Large intestine (tissue), 3 donors: ENCODE data around the gene GPR158. TPM values are rescaled to one million over a fixed set of nuclear protein-coding genes. Genes with fewer than 3 reads are reported as not detected.
A peak's percentile ranks its signal among the peaks of the same experiment; 100 is the strongest.

ENCODE experiments used
- DNase-seq, 2 donors: peaks; one replicate each; pipeline versions ENCODE4 v3.0.0 to v3.0.0-alpha.2; 2013
- H3K27ac ChIP-seq: one replicate; pipeline ENCODE4 v1.5.1; 2013; ENCODE audit warnings: low read length
- H3K27me3 ChIP-seq: 2 replicates; pipeline ENCODE4 v1.6.1; 2013; ENCODE audit warnings: low read length; ENCODE audit not compliant: control insufficient read depth, insufficient read depth
- H3K36me3 ChIP-seq: 2 replicates; pipeline ENCODE4 v1.6.1; 2013; ENCODE audit warnings: low read length; ENCODE audit not compliant: control insufficient read depth, insufficient read depth
- H3K4me1 ChIP-seq: one replicate; pipeline ENCODE4 v1.6.1; 2013; ENCODE audit warnings: low read length; ENCODE audit not compliant: control insufficient read depth, insufficient read depth
- H3K4me3 ChIP-seq: one replicate; pipeline ENCODE4 v1.5.1; 2013; ENCODE audit warnings: low read length
- H3K9me3 ChIP-seq: one replicate; pipeline ENCODE4 v1.6.1; 2013; ENCODE audit warnings: mild to moderate bottlenecking, low read depth, low read length, moderate library complexity; ENCODE audit not compliant: control insufficient read depth
- WGBS: methylation state at CpG from one replicate; pipeline ENCODE4 v1.1.5; 2013; ENCODE audit warnings: low lambda C conversion rate; ENCODE audit not compliant: insufficient coverage; 5-methylcytosine and 5-hydroxymethylcytosine counted together
- polyA plus RNA-seq: library from polyadenylated mRNA; unstranded; fragments of 120-200 nt; gene quantifications from one replicate; pipeline ENCODE4 v1.2.1, GENCODE V29; 2013

The GPR158 gene
- polyA plus RNA-seq, 1 donor, result 0.33 TPM

- no CpG with 5 or more reads among the region's 1 CpG for WGBS
Observed at GRCh38 chr10:25170627-25171026, 4.2 kb upstream of the GPR158 start.

GRCh38 chr10:25175527-25176420 is 973 bp downstream of the GPR158 start:
- Histone ChIP-seq H3K36me3 (no peaks in the 10 kb centered on the region), H3K4me3 (peak overlapping the region; percentile 54), H3K9me3 (peaks cover 14% of the 10 kb centered on the region), H3K27me3 (peaks cover 55% of the 10 kb centered on the region), H3K4me1 (peaks cover 14% of the 10 kb centered on the region), H3K27ac (no peak overlapping the region)
- WGBS, result no CpG with 5 or more reads among the region's 66 CpGs
- peak in 1 of 2 donors; percentile 25 for DNase-seq

More at GRCh38 chr10:25170627-25171026, 4.2 kb upstream of the GPR158 start:
- no peaks in the 10 kb centered on the region for H3K36me3 ChIP-seq
- no peak for DNase-seq
- H3K4me1 ChIP-seq, result peaks cover 11% of the 10 kb centered on the region
- H3K9me3 ChIP-seq, result peaks cover 4% of the 10 kb centered on the region
- H3K27me3 ChIP-seq, result peaks cover 23% of the 10 kb centered on the region
- H3K4me3 ChIP-seq, result no peak overlapping the region
- no peak overlapping the region for H3K27ac ChIP-seq

- no CpG with 5 or more reads among the region's 36 CpGs for WGBS
Observed at GRCh38 chr10:25176421-25176968, 1.7 kb downstream of the GPR158 start.

GRCh38 chr10:25177093-25177753 is 2.4 kb downstream of the GPR158 start:
- Histone ChIP-seq H3K4me1 (peaks cover 14% of the 10 kb centered on the region), H3K4me3 (no peak overlapping the region), H3K9me3 (peaks cover 14% of the 10 kb centered on the region), H3K36me3 (no peaks in the 10 kb centered on the region), H3K27me3 (peaks cover 55% of the 10 kb centered on the region), H3K27ac (no peak overlapping the region)
- 88% methylated on average over 1 of the region's 2 CpGs for WGBS
- DNase-seq, result no peak

More at GRCh38 chr10:25176421-25176968, 1.7 kb downstream of the GPR158 start:
- Histone ChIP-seq H3K36me3 (no peaks in the 10 kb centered on the region), H3K4me1 (peaks cover 14% of the 10 kb centered on the region), H3K9me3 (peaks cover 14% of the 10 kb centered on the region), H3K27me3 (peaks cover 55% of the 10 kb centered on the region), H3K27ac (no peak overlapping the region), H3K4me3 (no peak overlapping the region)
- no peak for DNase-seq

GRCh38 chr10:25177754-25178135 is 2.9 kb downstream of the GPR158 start:
- peaks cover 14% of the 10 kb centered on the region for H3K4me1 ChIP-seq
- peaks cover 14% of the 10 kb centered on the region for H3K9me3 ChIP-seq
- WGBS, result no CpG with 5 or more reads among the region's 2 CpGs
- H3K4me3 ChIP-seq, result no peak overlapping the region
- peaks cover 55% of the 10 kb centered on the region for H3K27me3 ChIP-seq
- no peak overlapping the region for H3K27ac ChIP-seq
- DNase-seq, result no peak
- no peaks in the 10 kb centered on the region for H3K36me3 ChIP-seq

GRCh38 chr10:25178411-25178810 is 3.6 kb downstream of the GPR158 start:
- Histone ChIP-seq H3K36me3 (no peaks in the 10 kb centered on the region), H3K4me1 (peaks cover 14% of the 10 kb centered on the region), H3K27me3 (peaks cover 51% of the 10 kb centered on the region), H3K27ac (no peak overlapping the region), H3K4me3 (no peak overlapping the region), H3K9me3 (peaks cover 14% of the 10 kb centered on the region)
- no peak for DNase-seq

GRCh38 chr10:25180801-25181200 is 6.0 kb downstream of the GPR158 start:
- Histone ChIP-seq H3K9me3 (peaks cover 8% of the 10 kb centered on the region), H3K27me3 (peaks cover 30% of the 10 kb centered on the region), H3K4me3 (no peak overlapping the region), H3K4me1 (peaks cover 3% of the 10 kb centered on the region), H3K27ac (no peak overlapping the region), H3K36me3 (no peaks in the 10 kb centered on the region)
- DNase-seq, result no peak
- 60% methylated on average over 1 of the region's 2 CpGs for WGBS

GRCh38 chr10:25182636-25183035 is 7.8 kb downstream of the GPR158 start:
- no peak for DNase-seq
- H3K27me3 ChIP-seq, result peaks cover 12% of the 10 kb centered on the region
- no peaks in the 10 kb centered on the region for H3K9me3 ChIP-seq
- no peaks in the 10 kb centered on the region for H3K36me3 ChIP-seq
- no peaks in the 10 kb centered on the region for H3K4me1 ChIP-seq
- no peak overlapping the region for H3K27ac ChIP-seq
- no CpG with 5 or more reads among the region's 3 CpGs for WGBS
- H3K4me3 ChIP-seq, result no peak overlapping the region

GRCh38 chr10:25191162-25191895 is 16.5 kb downstream of the GPR158 start:
- H3K36me3 ChIP-seq, result no peaks in the 10 kb centered on the region
- no peak overlapping the region for H3K27ac ChIP-seq
- H3K4me1 ChIP-seq, result no peaks in the 10 kb centered on the region
- no peak overlapping the region for H3K4me3 ChIP-seq
- DNase-seq, result no peak
- no peaks in the 10 kb centered on the region for H3K9me3 ChIP-seq
- H3K27me3 ChIP-seq, result no peaks in the 10 kb centered on the region
- 82% methylated on average over 3 of the region's 5 CpGs for WGBS

GRCh38 chr10:25198151-25198550 is 23.4 kb downstream of the GPR158 start:
- Histone ChIP-seq H3K4me3 (no peak overlapping the region), H3K4me1 (no peaks in the 10 kb centered on the region), H3K27ac (no peak overlapping the region), H3K27me3 (no peaks in the 10 kb centered on the region), H3K36me3 (no peaks in the 10 kb centered on the region), H3K9me3 (no peaks in the 10 kb centered on the region)
- WGBS, result no CpG with 5 or more reads among the region's 1 CpG
- no peak for DNase-seq
